Measurements from ENCODE around the gene PELO.

- TF ChIP-seq, protein P1, sequence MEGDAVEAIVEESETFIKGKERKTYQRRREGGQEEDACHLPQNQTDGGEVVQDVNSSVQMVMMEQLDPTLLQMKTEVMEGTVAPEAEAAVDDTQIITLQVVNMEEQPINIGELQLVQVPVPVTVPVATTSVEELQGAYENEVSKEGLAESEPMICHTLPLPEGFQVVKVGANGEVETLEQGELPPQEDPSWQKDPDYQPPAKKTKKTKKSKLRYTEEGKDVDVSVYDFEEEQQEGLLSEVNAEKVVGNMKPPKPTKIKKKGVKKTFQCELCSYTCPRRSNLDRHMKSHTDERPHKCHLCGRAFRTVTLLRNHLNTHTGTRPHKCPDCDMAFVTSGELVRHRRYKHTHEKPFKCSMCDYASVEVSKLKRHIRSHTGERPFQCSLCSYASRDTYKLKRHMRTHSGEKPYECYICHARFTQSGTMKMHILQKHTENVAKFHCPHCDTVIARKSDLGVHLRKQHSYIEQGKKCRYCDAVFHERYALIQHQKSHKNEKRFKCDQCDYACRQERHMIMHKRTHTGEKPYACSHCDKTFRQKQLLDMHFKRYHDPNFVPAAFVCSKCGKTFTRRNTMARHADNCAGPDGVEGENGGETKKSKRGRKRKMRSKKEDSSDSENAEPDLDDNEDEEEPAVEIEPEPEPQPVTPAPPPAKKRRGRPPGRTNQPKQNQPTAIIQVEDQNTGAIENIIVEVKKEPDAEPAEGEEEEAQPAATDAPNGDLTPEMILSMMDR (IDR thresholded peaks at IDR 0.05; ENCODE audit: borderline replicate concordance, extremely low read depth, low read length, poor library complexity, severe bottlenecking): no peak
- no peak for TF ChIP-seq EZH2 (IDR thresholded peaks at IDR 0.05; ENCODE audit: borderline replicate concordance, low read depth, low read length, severe bottlenecking)
Observed at GRCh38 chr5:52799983-52800393, 12.3 kb downstream of the PELO start.
